ENCODE measurements around the gene CDC42BPB.

The CDC42BPB gene, protein sequence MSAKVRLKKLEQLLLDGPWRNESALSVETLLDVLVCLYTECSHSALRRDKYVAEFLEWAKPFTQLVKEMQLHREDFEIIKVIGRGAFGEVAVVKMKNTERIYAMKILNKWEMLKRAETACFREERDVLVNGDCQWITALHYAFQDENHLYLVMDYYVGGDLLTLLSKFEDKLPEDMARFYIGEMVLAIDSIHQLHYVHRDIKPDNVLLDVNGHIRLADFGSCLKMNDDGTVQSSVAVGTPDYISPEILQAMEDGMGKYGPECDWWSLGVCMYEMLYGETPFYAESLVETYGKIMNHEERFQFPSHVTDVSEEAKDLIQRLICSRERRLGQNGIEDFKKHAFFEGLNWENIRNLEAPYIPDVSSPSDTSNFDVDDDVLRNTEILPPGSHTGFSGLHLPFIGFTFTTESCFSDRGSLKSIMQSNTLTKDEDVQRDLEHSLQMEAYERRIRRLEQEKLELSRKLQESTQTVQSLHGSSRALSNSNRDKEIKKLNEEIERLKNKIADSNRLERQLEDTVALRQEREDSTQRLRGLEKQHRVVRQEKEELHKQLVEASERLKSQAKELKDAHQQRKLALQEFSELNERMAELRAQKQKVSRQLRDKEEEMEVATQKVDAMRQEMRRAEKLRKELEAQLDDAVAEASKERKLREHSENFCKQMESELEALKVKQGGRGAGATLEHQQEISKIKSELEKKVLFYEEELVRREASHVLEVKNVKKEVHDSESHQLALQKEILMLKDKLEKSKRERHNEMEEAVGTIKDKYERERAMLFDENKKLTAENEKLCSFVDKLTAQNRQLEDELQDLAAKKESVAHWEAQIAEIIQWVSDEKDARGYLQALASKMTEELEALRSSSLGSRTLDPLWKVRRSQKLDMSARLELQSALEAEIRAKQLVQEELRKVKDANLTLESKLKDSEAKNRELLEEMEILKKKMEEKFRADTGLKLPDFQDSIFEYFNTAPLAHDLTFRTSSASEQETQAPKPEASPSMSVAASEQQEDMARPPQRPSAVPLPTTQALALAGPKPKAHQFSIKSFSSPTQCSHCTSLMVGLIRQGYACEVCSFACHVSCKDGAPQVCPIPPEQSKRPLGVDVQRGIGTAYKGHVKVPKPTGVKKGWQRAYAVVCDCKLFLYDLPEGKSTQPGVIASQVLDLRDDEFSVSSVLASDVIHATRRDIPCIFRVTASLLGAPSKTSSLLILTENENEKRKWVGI (N-terminal part only)

DNA sequence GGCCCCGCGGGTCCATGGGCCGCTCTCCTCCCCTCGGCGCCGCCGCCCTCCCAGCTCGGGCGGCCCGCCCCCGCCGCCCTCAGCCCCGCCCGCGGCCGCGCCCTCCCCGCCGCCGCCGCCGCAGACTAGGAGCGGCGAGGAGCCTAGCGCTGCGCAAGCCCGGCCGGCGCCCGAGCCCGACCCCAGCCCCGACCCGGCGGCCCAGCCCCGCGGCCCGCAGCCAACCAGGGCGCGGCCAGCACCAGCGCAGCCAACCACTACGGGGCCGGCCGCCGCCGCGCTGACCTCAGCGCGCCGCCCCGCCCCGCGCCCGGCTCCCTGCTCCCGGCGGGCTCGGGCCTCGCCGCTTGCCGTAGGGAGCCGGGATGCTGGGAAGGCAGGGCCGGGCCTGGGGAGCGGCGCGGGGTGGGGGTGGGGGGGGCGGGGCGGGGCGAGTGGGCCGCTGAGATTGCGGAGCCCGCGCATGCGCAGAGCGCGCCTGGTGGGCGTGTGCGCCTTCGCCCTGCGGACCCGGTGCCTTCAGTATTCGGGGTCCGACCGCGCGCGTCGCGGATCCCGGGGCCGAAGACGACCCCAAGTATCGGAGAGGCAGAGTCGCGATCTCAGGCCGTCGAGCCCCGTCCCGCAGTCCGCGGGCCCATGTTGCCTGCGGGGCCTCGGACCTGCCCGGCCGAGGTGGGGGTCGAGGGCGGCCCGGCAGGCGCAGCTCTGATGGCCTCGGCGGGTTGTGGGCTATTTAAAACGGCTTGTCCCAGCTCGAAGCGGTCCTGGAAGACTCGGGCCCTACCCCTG, at the start of gene CDC42BPB:
TSS of gene CDC42BPB (minus strand) at position 178 of the 792 bp plus-strand sequence. CDS start 376 bp downstream, outside the sequence.
- DNase-seq: peak; percentile 97

- no peak for DNase-seq
Observed at GRCh38 chr14:103105580-103106150, 48.3 kb upstream of the CDC42BPB start.

DNA sequence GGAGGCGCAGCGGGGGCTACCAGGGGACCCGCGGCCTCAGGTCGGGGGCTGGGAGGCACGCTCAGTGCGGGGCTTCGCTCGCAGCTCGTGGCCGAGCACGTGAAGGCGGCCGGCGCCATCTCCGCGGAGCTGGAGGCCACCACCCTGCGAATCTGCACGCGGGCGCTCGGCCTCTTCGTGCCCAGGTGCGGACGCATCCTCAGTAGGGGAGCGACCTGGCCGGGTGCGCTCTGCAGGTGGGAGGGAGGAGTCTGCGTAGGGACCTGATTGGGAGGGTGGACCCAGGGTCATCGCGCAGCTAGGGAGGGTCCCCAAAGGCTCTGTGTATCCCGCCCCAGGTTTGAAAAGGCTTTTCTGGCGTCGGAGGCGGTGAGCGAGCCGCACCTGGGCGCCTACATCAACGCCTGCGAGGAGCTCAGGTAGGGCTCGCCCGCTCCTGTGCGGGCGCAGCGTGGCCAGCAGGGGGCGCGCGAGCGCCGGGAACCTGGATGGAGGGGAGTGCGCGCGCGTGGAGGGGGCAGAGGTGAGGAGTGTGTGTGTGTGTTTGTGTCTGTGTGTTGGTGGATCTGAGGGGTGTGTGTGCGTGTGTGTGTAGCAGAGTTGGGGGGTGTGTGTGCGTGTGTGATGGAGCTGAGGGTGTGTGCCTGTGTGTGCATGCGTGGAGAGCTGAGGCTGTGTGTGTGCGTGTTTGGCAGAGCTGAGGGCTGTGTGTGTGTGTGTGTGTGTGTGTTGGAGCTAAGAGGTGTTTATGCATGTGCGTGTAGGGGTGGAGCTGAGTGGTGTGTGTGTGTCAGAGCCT, 47.5 kb upstream of the CDC42BPB start:
- DNase-seq: peak; percentile 61

DNA sequence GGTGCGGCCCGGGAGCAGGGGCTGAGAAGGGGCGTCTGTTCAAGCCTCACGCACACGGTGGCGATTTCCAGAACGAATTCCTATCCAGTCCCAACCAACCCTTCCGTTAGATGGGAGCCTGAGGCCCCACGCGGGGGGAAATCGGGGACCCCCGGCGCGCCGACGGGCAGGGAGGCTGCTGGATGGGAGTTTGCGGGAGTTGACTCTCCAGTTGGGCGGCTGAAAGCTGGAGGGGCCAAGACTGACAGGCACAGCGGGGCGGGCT, 47.0 kb upstream of the CDC42BPB start:
- DNase-seq: no peak

DNA sequence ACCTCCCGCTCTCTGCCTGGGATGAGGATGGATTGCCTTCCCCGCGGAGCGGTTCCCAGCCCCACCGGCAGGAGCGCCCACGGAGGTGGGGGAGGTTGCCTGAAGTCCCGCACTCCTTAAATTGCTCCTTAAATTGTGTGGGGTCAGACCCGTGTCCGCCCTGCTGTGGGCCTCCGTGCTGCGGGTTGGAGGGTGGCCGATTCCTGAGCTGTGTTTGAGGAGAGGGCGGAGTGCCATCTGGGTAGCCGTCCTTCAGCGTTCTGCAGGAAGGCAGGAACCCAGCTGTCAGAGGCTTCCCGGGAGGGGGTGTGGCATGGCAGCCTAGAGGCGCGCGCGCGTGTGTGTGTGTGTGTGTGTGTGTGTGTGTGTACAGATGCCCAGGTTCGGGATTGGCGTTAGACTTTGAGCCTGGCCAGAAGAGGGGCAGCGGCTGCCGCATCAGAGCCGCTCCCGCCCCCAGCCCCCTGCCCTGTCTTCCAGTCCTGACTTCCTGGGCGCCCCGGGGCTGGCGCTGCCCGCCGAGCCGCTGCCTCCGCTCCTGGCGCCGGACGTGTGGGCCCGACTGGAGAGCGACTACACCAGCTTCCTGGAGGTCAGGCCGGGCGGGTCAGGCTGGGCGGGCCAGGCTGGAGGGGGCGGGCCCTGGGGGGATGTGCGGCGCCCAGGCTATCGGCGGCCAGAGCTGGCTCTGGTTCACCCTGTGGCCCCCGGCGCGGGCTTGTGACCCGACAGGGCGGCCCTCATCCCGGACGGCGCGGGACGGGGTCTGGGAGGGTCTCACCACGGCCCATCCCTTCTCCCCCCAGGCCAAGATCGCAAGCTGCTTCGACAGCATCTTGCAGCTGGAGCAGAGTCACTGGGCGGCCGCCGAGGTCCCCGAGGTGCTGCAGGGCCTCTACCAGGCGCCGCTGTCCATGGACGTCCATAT, 46.4 kb upstream of the CDC42BPB start:
- DNase-seq: peak; percentile 78

DNA sequence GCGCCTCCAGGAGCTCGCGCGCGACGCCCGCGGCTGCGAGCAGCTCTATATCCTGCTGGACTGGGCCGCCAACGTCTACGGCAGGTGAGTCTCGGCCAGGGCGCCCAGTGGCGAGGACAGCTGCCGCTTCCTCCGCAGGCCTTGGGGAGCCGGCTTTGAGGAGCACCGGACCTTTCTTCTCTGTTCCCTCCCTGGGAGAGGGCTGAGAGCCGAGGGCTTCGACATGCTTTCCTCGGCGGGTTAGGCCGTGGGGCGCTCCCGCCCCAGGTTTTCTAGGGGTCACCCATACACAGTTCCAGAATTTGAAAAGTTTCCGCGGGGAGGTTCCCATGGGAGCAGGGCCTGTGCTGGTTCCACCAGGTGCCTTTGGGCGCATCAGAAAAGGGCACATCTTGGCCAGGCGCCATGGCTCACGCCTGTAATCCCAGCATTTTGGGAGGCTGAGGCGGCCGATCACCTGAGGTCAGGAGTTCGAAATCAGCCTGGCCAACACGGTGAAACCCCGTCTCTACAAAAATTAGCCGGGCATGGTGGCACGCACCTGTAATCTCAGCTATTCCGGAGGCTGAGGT, 45.4 kb upstream of the CDC42BPB start:
- DNase-seq: no peak

GRCh38 chr14:103101963-103102688, 44.8 kb upstream of the CDC42BPB start:
- DNase-seq: no peak

DNA sequence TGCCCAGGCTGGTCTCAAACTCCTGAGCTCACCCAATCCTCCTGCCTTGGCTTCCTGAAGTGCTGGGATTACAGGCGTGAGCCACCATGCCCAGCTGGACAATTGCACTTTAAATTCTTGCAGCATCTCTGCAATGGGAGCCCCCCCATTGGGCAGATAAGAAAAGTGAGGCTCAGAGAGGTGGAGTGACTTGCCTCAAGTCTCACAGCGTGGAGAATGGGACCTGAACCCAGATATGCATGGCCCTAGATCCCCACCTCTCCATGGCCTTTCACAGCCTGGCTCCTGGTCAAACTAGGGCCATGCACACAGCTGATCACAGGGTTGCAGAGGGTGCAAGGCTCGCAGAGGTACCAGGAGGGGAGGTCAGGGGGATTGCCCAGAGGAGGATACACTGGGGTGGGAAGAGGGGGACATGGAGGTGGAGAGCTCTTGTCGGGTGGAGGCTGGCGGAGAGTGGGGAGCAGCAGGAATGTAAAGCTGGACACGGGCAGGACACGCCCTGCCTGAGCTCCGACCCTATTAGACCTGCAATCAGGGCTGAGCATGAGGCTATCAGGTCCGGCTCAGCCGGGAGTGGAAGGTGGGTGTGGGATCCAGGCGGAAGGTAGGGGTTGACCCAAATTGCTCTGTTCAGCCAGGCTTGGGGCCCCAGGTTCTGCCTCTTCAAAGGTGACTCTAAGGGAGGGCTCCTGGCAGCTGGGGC, 44.1 kb upstream of the CDC42BPB start:
- DNase-seq: no peak

DNA sequence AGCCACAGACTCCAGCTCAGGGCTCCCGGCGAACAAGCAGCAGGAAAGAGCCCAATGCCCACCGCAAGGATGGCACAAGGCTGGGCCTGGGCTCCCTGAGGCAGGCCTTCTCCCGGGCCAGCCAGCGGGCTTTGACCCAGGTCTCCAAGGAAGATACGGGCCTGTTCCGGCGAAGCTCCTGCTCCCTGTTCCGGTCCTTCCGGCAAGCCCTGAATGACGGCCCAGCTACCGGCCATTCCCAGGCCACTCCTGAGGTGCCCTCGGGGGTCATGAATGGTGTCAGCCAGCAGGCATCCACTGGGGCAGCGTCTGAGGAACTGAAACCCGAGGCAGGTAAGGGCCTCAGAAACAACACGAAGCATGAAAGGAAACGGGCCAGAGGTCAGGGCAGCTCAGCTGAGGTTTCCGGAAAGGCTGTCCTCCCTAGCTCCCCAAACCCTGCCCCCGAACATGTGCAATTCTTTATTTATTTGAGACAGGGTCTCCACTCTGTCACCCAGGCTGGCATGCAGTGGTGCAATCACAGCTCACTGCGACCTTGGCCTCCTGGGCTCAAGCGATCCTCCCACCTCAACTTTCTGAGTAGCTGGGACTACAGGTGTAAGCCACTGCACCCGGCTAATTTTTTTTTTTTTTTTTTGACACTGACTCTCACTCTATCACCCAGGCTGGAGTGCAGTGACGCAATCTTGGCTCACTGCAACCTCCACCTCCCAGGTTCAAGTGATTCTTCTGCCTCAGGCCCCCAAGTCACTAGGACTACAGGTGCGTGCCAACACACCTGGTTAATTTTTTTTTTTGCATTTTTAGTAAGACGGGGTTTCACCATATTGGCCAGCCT, 43.2 kb upstream of the CDC42BPB start:
- no peak for DNase-seq

DNA sequence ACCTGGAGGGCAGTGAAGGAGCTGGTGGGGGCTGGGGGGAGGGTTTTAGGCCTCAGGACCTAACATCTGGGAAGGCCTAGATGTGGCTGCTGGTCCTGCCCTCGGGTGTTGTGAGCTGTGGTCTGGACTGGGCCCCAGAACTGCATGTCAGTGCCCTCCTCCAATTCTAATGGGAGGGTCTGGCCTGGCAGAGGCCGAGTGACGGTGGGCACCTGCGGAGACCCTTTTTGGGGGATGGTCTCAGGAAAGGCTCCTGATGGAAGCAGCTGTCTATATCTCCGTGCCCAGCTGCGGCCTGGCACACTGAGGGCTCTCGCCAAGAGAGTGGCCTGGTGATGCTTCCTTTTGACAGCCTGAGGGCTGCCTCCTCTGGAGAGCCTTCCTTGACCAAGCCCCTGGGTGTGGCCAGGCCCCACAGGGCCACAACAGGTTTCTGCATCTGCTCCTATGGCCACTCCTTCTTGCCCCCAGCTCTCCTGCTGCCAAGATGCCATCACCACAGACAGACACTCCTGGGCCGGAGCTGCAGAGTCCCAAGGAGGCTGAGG, 42.5 kb upstream of the CDC42BPB start:
- DNase-seq: no peak

DNA sequence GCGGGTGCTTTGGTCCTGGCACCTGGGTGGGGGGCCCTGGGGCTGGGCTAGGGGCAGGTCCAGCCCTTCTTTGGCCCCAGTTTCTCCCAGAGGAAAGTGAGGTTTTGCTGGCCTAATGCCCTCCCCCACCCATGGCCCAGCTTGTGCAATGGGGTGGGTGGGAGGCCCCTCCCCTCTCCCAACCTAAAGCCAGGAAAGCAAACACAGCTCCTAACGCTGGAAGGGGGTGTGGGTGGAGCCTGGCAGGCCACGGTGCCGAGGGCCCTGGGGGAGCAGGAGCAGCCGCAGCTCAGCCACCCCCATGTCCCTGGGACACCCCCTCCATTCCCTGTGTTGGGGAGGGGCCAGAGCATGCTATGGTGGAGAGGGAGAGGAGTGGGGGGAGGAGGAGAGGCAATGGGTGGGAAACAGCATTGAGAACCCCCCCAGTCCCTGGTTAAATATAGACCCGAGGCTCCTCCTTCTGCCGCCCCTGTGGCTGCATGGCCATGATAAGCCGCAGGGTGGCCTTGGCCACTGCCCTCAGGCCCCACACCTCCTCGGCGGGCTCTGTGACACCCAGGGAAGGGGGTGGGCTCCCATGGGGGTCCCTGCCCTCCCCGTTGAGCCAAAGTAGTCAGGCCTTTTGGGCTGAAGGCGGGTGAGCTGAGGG, 41.9 kb upstream of the CDC42BPB start:
- no peak for DNase-seq

DNA sequence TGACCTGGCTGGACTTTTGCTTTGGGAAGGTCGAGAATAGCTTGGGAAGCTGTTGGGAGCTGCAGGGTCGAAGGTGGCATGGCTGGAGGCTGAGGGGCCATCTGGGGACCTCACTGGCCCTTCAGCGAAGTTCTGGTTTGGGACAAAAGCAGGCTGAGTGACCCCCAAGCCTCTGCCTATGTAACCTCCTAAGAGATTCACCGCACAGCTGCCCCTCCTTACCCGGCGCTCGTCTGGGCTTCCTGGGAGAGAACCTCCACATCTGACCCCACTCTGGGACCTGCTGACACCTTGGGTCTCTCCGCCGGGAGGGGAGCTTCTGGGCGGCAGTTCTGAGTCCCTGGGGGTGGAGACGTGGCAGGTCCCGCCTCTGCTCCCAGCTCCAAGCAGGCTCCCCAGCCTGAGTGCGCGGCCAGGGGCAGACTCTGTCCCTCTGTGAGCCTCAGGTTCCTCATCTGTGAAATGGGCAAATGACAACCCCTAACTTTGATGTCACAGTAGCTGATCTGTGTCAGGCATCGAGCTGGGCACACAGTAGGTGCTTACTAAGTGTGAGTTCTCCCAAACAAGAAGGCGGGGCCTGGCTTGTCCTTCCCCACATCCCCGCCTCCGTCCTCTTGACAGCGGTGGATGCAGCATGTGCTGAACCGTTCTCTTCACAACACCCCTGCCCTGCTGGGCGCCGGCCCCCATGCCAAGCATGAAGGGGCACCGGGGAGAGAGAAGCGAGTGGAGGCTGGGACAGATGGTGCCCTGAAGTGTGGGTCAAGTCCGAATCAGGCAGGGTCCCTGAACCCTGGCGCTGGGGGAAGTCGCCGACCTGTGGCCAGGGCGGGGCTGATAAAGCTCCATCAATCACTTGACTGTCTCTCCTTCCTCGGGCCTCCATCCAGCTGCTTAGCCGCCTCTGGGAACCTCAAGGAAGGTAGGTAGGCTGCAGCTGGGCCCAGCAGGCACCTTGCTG, 40.9 kb upstream of the CDC42BPB start:
- DNase-seq: no peak

GRCh38 chr14:103097244-103097993, 40.1 kb upstream of the CDC42BPB start:
- no peak for DNase-seq

- no peak for DNase-seq
Observed at GRCh38 chr14:103096387-103096786, 39.0 kb upstream of the CDC42BPB start.
